GM12891 (cell line): Measurements from ENCODE around the gene REG3A.

Source experiments
- DNase-seq: peaks from one replicate; pipeline ENCODE4 v3.0.0; 2011; ENCODE audit warnings: low spot score; ENCODE audit not compliant: insufficient read length
- FAIRE-seq: peaks from 2 replicates; lab custom pipeline; 2011; peaks lifted over from hg19 to GRCh38; lab: Jason Lieb, UNC
- PAX5 ChIP-seq: IDR thresholded peaks from 2 replicates; pipeline ENCODE4 v1.6.1; 2011; ENCODE audit warnings: low read length, moderate library complexity, mild to moderate bottlenecking; ENCODE audit not compliant: insufficient read depth, severe bottlenecking
- POLR2A ChIP-seq: IDR thresholded peaks from 2 replicates; pipeline ENCODE4 v1.6.1; 2011; ENCODE audit warnings: low read depth, low read length, control low read depth
- POLR2AphosphoS5 ChIP-seq: IDR thresholded peaks from 2 replicates; pipeline ENCODE4 v1.6.1; 2011; ENCODE audit warnings: low read depth, low read length, control low read depth
- POU2F2 ChIP-seq: IDR thresholded peaks from 2 replicates; pipeline ENCODE4 v1.6.1; 2011; ENCODE audit warnings: low read depth, mild to moderate bottlenecking, control low read depth, low read length, moderate library complexity
- SPI1 ChIP-seq: IDR thresholded peaks from 2 replicates; pipeline ENCODE4 v1.6.1; 2011; ENCODE audit warnings: low read depth, low read length, control low read depth
- TAF1 ChIP-seq: IDR thresholded peaks from 2 replicates; pipeline ENCODE4 v1.6.1; 2011; ENCODE audit warnings: low read depth, low read length, control low read depth

REG3A gene

GRCh38 chr2:79162801-79163200 is 3.2 kb upstream of the REG3A start:
- no peak for DNase-seq
- FAIRE-seq: no peak
- TF ChIP-seq POLR2A: no peak

- DNase-seq (no peak), FAIRE-seq (no peak)
- TF ChIP-seq SPI1 (no peak), PAX5 (no peak), POLR2AphosphoS5 (no peak), POLR2A (no peak), POU2F2 (no peak), TAF1 (no peak)
These were observed 2.6 kb upstream of the REG3A start for GRCh38 chr2:79162132-79162531.

GRCh38 chr2:79159030-79159429 is 523 bp downstream of the REG3A start:
- TF ChIP-seq POU2F2 (no peak), TAF1 (no peak), SPI1 (no peak), POLR2AphosphoS5 (no peak)
- DNase-seq (no peak), FAIRE-seq (no peak)

- no peak for TF ChIP-seq TAF1
- TF ChIP-seq SPI1: no peak
- TF ChIP-seq POLR2A: no peak
- no peak for FAIRE-seq
- no peak for DNase-seq
These were observed 3.6 kb downstream of the REG3A start for GRCh38 chr2:79155826-79156476.

GRCh38 chr2:79139423-79139822 is 20.1 kb downstream of the REG3A start:
- no peak for DNase-seq
- TF ChIP-seq PAX5 (no peak), SPI1 (no peak), POU2F2 (no peak), POLR2A (no peak), TAF1 (no peak), POLR2AphosphoS5 (no peak)

GRCh38 chr2:79138385-79138784 is 21.2 kb downstream of the REG3A start:
- FAIRE-seq (no peak), DNase-seq (no peak)
- TF ChIP-seq POU2F2: no peak
- TF ChIP-seq POLR2A: no peak
- TF ChIP-seq PAX5: no peak
- no peak for TF ChIP-seq POLR2AphosphoS5
- no peak for TF ChIP-seq SPI1
- no peak for TF ChIP-seq TAF1

More at GRCh38 chr2:79139423-79139822, 20.1 kb downstream of the REG3A start:
- FAIRE-seq: no peak

- FAIRE-seq (no peak), DNase-seq (no peak)
- TF ChIP-seq PAX5 (no peak), TAF1 (no peak), POLR2A (no peak), SPI1 (no peak), POLR2AphosphoS5 (no peak), POU2F2 (no peak)
These were observed 27.9 kb downstream of the REG3A start for GRCh38 chr2:79131687-79132086.

- TF ChIP-seq POU2F2 (no peak), SPI1 (no peak), TAF1 (no peak), PAX5 (no peak), POLR2A (no peak), POLR2AphosphoS5 (no peak)
- no peak for DNase-seq
- no peak for FAIRE-seq
These were observed 29.7 kb downstream of the REG3A start for GRCh38 chr2:79129804-79130203.

- TF ChIP-seq TAF1 (no peak), SPI1 (no peak), POLR2AphosphoS5 (no peak), POLR2A (no peak)
- FAIRE-seq (no peak), DNase-seq (no peak)
These were observed 30.3 kb downstream of the REG3A start for GRCh38 chr2:79129260-79129659.

GRCh38 chr2:79128406-79128805 is 31.1 kb downstream of the REG3A start:
- no peak for FAIRE-seq
- DNase-seq: no peak
- no peak for TF ChIP-seq TAF1
- TF ChIP-seq SPI1: no peak
- no peak for TF ChIP-seq POLR2A
- TF ChIP-seq POU2F2: no peak
- TF ChIP-seq PAX5: no peak
- no peak for TF ChIP-seq POLR2AphosphoS5

- no peak for TF ChIP-seq SPI1
- TF ChIP-seq POLR2A: no peak
- no peak for TF ChIP-seq PAX5
- no peak for TF ChIP-seq TAF1
- no peak for TF ChIP-seq POU2F2
- TF ChIP-seq POLR2AphosphoS5: no peak
- FAIRE-seq: no peak
These were observed 33.9 kb downstream of the REG3A start for GRCh38 chr2:79125721-79125985.

GRCh38 chr2:79124907-79125720 is 34.4 kb downstream of the REG3A start:
- TF ChIP-seq POLR2A (no peak), POU2F2 (no peak), PAX5 (no peak), SPI1 (no peak), TAF1 (no peak), POLR2AphosphoS5 (no peak)
- no peak for FAIRE-seq
- no peak for DNase-seq

More at GRCh38 chr2:79125721-79125985, 33.9 kb downstream of the REG3A start:
- DNase-seq: no peak
